ENCODE data around the gene RALBP1.

- no peak for TF ChIP-seq CTCF (IDR thresholded peaks at IDR 0.05; ENCODE audit: low read length)
- TF ChIP-seq EZH2 (optimal IDR thresholded peaks at IDR 0.05; ENCODE audit: low read depth, low read length), result no peak
- no peak for TF ChIP-seq EZH2phosphoT487 (IDR thresholded peaks at IDR 0.05; ENCODE audit: low read length)
Measured at GRCh38 chr18:9426753-9427152, 48.6 kb upstream of the RALBP1 start.

All from MM.1S (cell line).